A673 (cell line): ENCODE data around the gene EXOSC7. TPM values are rescaled to one million over a fixed set of nuclear protein-coding genes. Genes with fewer than 3 reads are reported as not detected.
"Not testable (repeated sequence)": the region's sequence is repeated elsewhere in the genome, so short reads cannot be mapped to it uniquely, and the experiment has no call there.

Experiments used
- BruUV-seq: library from RNA; stranded (reverse); fragments of 400-500 nt; replicated peaks from 2 replicates; lab custom pipeline; 2021; lab: Mats Ljungman, UMichigan
- CTCF ChIA-PET: fragments of 300-600 bp; sonication (Branson Sonifier 250); formaldehyde crosslinking; loops from one replicate; lab custom pipeline; 2022; ENCODE audit warnings: antibody characterized with exemption; lab: Charles Lee
- POLR2A ChIA-PET: fragments of 300-600 bp; sonication (Branson Sonifier 250); formaldehyde crosslinking; loops from one replicate; lab custom pipeline; 2022; ENCODE audit warnings: antibody characterized with exemption; ENCODE audit not compliant: low non-redundant PET; lab: Charles Lee
- DNase-seq: peaks from one replicate; pipeline ENCODE4 v3.0.0-alpha.2; 2015; ENCODE audit warnings: low spot score
- H3K27ac ChIP-seq: fragments of 200-600 bp; sonication (generic); 2 replicates; pipeline ENCODE4 v1.5.1; 2016; ENCODE audit warnings: mixed run types, low read depth, mild to moderate bottlenecking, mixed read lengths, antibody characterized with exemption, low read length; ENCODE audit not compliant: poor library complexity, severe bottlenecking
- H3K27me3 ChIP-seq: fragments of 200-600 bp; sonication (generic); replicated peaks from 2 replicates; pipeline ENCODE4 v1.6.1; 2017; ENCODE audit warnings: mixed run types, low read depth, mild to moderate bottlenecking, mixed read lengths, antibody characterized with exemption, low read length; ENCODE audit not compliant: insufficient read depth, poor library complexity
- H3K36me3 ChIP-seq: fragments of 200-600 bp; sonication (generic); 2 replicates; pipeline ENCODE4 v1.6.1; 2016; ENCODE audit warnings: mixed run types, mild to moderate bottlenecking, mixed read lengths, antibody characterized with exemption, low read length; ENCODE audit not compliant: insufficient read depth, poor library complexity, severe bottlenecking
- H3K4me1 ChIP-seq: fragments of 200-600 bp; sonication (generic); 2 replicates; pipeline ENCODE4 v1.6.1; 2017; ENCODE audit warnings: mixed run types, mild to moderate bottlenecking, mixed read lengths, antibody characterized with exemption, low read length; ENCODE audit not compliant: insufficient read depth, poor library complexity, severe bottlenecking
- H3K4me3 ChIP-seq: fragments of 200-600 bp; sonication (generic); 2 replicates; pipeline ENCODE4 v1.5.1; 2016; ENCODE audit warnings: low read depth, mixed run types, mild to moderate bottlenecking, mixed read lengths, low read length; ENCODE audit not compliant: poor library complexity, severe bottlenecking
- H3K9me3 ChIP-seq: fragments of 200-600 bp; sonication (generic); 2 replicates; pipeline ENCODE4 v1.6.1; 2016; ENCODE audit warnings: mixed run types, low read depth, mild to moderate bottlenecking, mixed read lengths, antibody characterized with exemption, low read length; ENCODE audit not compliant: poor library complexity, severe bottlenecking
- EZH2 ChIP-seq: fragments of 200-600 bp; sonication (generic); IDR thresholded peaks from 2 replicates; pipeline ENCODE4 v1.6.1; 2017; ENCODE audit warnings: borderline replicate concordance, low read depth, mild to moderate bottlenecking, mixed read lengths, antibody characterized with exemption, low read length; ENCODE audit not compliant: poor library complexity, severe bottlenecking
- intact Hi-C: fragments of 100-400 bp; cut with micrococcal nuclease; formaldehyde crosslinking; loops from one replicate; pipeline ENCODE4 v1.10.0; 2022; ENCODE audit not compliant: unreplicated experiment
- total RNA-seq: library from RNA; stranded (reverse); gene quantifications from 2 replicates; pipeline ENCODE4 v1.2.3, GENCODE V29; 2021
- TF ChIP-seq, protein P1 (sequence below): fragments of 300-800, 200-600 bp; sonication (generic); conservative IDR thresholded peaks from 2 replicates; pipeline ENCODE4 v1.5.1; 2017; ENCODE audit warnings: low read depth, mild to moderate bottlenecking, antibody characterized with exemption, low read length, moderate library complexity, mixed read lengths

The EXOSC7 gene
- total RNA-seq, 1 experiment from 2014 or later = 47.4 TPM

DNA sequence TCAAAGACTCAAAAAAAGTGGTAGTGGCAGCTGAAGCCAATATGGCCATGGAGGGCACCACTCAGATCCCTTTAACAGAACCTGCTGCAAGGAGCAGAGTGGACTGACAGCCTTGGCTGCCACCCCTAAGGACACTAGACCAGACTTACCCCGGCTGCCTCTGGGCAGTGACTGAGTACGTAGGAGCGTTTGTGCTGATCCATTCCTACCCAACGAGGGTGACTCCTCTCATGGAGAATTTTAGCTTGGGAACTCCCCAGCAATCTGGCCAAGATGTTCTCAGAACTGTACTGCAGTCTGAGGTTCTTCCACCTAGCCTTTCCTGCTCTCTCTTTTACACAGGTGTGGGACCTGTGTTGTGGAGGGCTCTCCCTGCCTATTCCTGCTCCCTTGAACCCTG, 72.2 kb downstream of the EXOSC7 start:
- H3K4me1 ChIP-seq = no peaks in the 10 kb centered on the region
- no peak overlapping the region for H3K27ac ChIP-seq
- ChIA-PET POLR2A (no interaction called here), CTCF (no interaction called here)
- no peaks in the 10 kb centered on the region for H3K27me3 ChIP-seq
- intact Hi-C loops = no loop called here
- DNase-seq = no peak
- H3K4me3 ChIP-seq = no peak overlapping the region
- no peaks in the 10 kb centered on the region for H3K36me3 ChIP-seq
- no peaks in the 10 kb centered on the region for H3K9me3 ChIP-seq
- TF ChIP-seq, protein P1, sequence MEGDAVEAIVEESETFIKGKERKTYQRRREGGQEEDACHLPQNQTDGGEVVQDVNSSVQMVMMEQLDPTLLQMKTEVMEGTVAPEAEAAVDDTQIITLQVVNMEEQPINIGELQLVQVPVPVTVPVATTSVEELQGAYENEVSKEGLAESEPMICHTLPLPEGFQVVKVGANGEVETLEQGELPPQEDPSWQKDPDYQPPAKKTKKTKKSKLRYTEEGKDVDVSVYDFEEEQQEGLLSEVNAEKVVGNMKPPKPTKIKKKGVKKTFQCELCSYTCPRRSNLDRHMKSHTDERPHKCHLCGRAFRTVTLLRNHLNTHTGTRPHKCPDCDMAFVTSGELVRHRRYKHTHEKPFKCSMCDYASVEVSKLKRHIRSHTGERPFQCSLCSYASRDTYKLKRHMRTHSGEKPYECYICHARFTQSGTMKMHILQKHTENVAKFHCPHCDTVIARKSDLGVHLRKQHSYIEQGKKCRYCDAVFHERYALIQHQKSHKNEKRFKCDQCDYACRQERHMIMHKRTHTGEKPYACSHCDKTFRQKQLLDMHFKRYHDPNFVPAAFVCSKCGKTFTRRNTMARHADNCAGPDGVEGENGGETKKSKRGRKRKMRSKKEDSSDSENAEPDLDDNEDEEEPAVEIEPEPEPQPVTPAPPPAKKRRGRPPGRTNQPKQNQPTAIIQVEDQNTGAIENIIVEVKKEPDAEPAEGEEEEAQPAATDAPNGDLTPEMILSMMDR = no peak
- no peak for TF ChIP-seq EZH2
- no TSS peak for BruUV-seq

DNA sequence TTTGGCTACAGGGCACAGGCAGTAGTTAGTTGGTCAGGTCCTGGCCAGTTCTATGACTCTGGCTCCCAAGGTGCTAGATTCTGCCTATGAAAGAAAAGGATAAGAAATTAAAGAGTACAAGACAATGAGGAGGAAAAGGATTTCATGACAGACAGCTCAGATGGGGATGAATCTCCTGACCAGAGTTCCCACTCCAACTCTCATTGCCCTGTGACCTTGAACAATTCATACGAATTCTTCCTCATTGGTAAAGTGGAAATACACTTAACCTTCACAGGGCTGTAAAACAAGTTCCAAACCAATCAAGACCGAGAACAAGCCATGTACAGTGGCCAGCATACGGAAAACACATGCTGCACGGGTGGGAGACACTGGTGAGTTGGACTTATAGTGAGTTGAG, 73.8 kb downstream of the EXOSC7 start:
- intact Hi-C loops = no loop called here
- Histone ChIP-seq H3K27ac (no peak overlapping the region), H3K36me3 (no peaks in the 10 kb centered on the region), H3K4me1 (no peaks in the 10 kb centered on the region), H3K9me3 (no peaks in the 10 kb centered on the region), H3K4me3 (no peak overlapping the region), H3K27me3 (no peaks in the 10 kb centered on the region)
- no TSS peak for BruUV-seq
- DNase-seq = no peak
- ChIA-PET POLR2A (no interaction called here), CTCF (no interaction called here)
- TF ChIP-seq, protein P1 = no peak
- TF ChIP-seq EZH2 = no peak

DNA sequence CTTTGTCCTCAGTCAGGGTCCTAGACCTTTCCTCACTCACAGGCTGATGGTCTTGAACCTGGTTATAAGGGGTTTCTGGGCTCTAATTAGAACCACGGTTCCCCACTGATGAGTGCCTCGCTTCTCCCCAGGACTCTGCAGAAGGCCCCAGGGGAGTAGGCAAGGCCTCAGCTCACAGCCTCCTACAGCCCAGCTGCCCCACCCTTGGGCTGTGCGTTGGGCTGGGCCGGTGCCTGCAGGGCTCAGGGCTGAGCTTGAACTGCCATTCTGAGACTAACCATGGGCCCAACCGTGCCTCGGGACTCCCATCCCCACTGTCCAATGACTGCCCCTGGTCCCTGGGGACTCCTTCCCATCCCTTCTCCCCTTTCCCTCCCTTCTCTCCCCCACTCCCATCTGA, 75.6 kb downstream of the EXOSC7 start:
- DNase-seq = no peak

DNA sequence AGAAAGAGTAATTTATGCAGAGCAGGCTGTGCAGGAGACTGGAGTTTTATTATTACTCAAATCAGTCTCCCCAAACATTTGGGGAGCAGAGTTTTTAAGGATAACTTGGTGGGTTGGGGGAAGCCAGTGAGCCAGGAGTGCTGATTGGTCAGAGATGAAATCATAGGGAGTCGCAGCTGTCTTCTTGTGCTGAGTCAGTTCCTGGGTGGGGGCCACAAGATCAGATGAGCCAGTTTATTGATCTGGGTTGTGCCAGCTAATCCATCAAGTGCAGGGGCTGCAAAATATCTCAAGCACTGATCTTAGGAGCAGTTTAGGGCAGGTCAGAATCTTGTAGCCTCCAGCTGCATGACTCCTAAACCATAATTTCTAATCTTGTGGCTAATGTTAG, 77.8 kb downstream of the EXOSC7 start:
- H3K27me3 ChIP-seq, H3K27ac ChIP-seq, H3K9me3 ChIP-seq, H3K36me3 ChIP-seq, POLR2A ChIA-PET, CTCF ChIA-PET, intact Hi-C loops, DNase-seq, BruUV-seq, H3K4me3 ChIP-seq: not testable (repeated sequence)
- H3K4me1 ChIP-seq = peaks cover 10% of the 10 kb centered on the region

More for the DNA sequence above, 75.6 kb downstream of the EXOSC7 start:
- Histone ChIP-seq H3K4me1 (peaks cover 6% of the 10 kb centered on the region), H3K27ac (no peak overlapping the region), H3K27me3 (no peaks in the 10 kb centered on the region), H3K9me3 (no peaks in the 10 kb centered on the region), H3K4me3 (no peak overlapping the region), H3K36me3 (no peaks in the 10 kb centered on the region)
- intact Hi-C loops = no loop called here
- POLR2A ChIA-PET = no interaction called here
- no TSS peak for BruUV-seq
- CTCF ChIA-PET = no interaction called here
- TF ChIP-seq EZH2 = no peak
- TF ChIP-seq, protein P1 = no peak
